Measurements from ENCODE around the gene MCC.

MCC gene

DNA sequence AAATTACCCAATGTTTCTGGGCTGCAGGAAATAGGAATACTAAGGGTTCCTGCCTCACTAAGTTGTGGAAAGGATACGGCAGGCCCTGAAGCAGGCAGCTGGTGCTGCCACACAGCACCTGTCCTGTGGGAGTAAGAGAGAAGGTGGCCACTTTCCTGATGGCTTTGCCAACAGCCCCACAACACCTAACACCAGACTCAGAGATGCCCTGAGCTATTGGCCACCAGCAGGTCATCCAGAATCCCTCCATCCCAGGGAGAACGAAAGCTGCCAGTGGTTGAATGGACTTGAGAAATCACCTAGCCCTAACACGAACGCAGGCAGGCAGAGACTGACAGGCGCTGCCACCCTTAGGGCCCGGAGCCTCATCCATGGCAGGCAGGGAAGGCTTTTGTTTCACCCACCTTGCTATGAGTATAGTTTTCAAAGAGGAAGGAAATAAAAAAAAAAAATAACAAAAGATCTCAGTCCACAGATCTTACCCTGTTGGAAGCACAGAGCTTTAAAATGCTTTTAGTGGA, 429.5 kb downstream of the MCC start:
- DNase-seq (ENCODE audit: low read depth in 2 of 2): no peak

DNA sequence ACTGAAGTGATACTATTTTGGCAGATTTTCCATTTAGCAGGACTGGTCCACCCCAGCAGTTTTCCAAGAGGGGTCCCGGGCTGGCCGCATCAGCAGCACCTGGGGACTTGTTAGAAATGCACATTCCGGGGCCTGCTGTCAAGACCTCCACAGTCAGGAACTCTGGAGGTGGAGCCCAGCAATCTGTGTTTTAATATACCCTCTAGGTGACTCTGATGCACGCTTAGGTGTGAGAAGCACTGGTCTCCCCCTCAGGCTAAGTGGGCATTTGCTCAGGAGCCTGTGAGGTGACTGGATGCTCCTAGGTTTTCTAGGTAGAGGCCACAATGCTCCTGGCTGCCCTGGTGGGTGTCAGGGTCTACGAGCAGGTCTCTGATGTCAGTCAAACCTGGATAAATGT, 430.0 kb downstream of the MCC start:
- no peak for DNase-seq (ENCODE audit: low read depth in 2 of 2)

DNA sequence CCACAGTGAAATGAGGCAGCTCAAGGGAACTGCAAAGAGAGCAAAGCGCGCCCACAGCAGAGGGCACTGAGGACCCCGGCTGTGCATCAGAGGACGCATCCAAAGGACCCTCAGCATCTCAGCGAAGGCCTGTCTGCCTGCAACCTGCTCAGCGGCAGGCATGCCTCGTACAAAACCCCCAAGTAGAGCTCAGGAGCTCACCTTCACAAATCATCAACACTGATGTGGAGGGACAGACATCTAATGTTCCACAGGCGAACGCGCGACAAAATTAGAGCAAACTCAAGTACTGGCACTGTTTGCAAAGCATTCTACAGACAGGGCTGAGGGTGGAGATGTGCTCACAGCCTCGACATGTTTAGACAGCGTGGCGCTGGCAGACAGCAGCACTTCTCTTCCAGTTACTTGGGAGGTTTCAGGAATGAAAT, 430.7 kb downstream of the MCC start:
- DNase-seq (ENCODE audit: low read depth in 2 of 2): no peak

DNA sequence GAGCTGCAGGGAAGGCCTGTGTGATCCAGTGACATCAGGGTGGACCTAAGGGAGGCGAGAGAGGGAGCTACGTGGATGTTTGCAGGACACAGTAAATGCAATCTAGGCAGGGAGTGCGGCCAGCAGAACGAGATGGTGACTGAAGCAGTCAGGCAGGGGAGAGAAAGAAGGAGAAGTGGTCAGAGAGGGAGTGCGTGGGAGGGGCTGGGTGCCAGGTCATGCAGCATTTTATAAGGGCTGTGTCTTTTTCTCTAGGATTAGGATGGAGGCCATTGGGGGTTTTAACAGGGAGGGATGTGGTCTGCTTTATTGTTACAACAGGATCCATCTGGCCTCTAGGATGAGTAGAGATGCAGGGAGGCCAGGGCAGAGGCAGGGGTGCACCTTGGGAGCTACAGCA, 431.3 kb downstream of the MCC start:
- DNase-seq (ENCODE audit: low read depth in 2 of 2): no peak

DNA sequence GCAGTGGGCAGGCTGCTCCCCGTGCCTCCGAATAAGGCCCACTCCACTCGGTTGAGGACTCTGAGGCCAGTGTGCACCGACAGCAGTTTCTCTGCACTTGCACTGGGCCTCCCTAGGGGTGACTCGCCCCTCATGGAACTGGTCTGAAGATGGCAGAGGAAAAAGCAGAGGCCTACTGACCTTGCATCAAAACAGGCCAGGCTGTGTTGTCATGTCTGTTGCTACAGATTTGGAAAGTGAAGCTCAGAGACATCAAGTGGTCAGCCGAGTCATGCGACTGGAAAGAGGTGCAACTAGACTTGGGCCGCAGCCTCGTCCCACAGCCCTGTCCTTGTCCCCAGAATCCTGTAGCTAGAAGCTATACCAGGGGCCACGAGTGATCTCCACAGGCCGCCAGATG, 433.4 kb downstream of the MCC start:
- no peak for DNase-seq (ENCODE audit: low read depth in 2 of 2)

DNA sequence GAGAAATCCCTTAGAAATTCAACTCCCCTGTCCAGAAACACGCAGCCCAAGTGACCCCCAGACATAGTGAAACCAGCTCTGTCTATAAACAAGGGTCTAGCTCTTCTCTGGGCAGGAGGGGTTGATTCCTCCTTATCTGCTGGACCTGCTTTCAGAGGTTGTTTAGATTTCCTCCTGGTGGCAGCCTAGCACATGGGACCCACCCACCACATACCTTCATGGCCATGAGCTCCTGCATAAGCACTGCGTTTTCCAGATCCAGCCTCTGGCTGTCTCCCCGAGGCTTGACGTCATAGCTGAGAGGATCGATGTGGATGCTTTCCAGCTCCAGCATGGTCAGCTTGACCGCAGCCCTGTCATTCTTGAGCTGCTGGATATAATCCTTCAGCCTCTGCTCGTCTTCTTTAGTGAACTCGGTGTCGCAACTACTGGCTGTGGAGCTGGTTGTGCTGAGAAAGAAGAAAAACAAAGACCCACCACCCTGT, 434.7 kb downstream of the MCC start:
- no peak for DNase-seq (ENCODE audit: low read depth in 2 of 2)

DNA sequence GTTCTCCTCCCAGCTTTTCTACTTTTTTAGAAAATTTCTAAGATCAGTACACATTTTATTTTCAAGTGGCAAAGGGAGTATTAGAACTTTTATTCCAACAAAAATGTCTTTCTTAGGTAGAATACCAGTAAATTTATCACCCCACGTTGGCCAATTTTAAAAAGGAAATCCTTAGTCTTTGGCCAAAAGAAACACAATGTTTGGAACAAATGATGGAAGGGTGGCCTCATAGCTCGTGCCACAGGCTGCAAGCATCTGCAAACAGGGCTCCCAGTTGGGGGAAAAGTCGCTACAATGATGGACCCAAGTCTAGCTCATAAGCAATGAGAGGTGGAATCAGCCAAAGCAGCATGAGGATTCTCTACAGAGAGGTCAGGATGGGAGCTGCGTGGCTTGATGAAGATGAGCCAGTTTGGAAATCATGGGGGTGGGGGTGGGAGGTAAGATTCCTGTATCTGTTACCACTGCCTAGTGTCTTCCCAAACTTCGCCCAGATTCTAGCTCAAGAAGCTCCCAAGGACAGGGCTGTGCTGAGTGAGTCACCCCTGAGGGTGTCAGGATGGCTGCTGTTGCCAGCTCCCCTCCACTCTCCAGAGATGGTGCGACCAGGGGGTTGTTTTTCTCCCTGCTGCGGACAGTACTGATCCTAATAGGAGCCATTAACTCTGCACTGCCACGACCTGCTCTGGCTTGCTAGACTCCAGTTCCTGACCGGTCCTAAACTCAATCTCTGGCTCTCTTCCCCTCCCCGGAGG, 436.0 kb downstream of the MCC start:
- no peak for DNase-seq (ENCODE audit: low read depth in 2 of 2)

DNA sequence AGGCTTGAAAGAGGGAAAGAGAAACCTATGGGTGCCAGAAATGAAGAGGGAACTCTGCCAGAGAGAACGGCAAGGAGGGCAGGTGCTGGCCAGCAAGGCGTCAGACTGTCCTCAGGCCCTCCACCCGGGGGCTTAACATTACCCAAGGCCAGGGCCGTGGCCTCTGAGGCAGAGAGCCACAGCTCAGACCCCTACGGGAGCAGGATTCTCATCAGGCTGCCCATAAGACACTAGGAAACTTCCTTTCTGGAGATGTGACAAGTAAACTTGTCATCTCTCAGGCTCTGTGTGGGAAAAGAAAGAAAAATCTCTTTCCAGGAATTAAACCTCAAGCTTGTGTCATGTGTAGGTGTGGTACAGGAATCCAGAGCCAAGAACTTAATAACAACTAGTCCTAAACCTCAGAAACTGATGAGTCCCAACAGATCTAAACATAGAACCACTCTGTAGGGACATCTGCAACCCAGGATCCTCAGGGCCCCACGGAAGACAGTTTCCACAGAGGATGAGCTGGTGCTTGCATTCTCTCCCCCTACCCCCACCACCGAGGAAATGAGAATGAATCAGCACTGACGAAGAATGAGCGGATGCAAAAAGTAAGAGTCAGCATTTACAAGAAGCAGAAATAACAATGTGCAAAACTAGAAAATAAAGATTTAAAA, 437.4 kb downstream of the MCC start:
- no peak for DNase-seq (ENCODE audit: low read depth in 2 of 2)

DNA sequence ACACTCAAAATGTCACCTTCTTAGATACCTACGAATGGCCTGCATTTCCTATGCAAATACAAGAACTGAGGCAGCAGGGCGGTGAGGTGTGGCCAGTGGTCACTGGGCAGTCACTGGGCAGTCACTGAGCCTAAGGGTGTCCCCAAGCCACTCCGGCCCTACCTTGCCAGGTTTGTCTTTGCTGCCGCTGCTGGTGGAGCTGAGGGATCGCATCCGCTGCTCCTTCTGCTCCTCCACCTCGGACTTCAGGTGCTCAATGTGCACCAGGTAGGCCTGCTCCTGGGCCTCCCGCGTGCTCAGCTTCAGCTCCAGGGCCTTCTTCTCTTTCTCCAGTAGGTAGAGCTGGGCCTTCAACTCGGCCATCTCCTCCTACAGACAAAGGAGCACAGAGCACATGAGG, 439.3 kb downstream of the MCC start:
- DNase-seq (ENCODE audit: low read depth in 2 of 2): no peak

DNA sequence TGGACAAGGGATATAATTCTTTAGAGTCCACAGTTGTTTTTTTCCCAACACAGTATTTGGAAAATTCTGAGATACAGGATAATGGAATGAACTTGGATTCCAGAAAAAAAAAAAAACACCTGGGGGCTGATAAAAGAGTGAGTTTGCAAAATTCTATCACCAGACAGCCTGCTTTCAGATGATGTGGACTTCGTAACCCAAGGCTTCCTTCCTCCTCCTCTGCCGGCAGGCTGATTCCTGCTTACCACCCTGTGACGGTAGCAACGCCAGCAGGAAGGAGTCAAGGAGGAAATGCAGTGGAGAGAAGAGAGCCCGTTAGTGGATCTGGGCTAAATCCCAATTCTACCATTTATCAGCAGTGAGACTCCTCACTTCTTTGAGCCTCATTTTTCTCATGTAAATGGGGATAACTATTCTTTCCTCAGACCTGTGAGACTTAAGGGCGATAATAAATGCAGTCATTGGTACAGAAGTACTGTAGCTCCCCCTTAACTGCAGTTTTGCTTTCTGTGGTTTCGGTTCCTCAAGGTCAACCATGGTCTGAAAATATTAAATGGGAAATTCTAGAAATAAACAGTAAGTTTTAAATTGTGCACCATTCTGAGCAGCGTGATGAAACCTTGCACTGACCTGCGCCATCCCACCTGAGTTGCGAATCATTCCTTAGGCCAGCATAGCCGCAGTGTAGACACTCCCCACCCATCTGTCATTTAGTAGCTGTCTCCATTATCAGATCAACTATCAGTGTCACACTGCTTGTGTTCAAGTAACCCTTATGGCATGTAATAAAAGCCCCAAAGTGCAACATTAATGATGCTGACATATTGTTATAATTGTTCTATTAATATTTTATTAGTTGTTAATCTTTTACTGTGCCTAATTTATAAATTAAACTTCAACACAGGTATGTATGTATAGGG, 440.3 kb downstream of the MCC start:
- DNase-seq (ENCODE audit: low read depth in 2 of 2): no peak

DNA sequence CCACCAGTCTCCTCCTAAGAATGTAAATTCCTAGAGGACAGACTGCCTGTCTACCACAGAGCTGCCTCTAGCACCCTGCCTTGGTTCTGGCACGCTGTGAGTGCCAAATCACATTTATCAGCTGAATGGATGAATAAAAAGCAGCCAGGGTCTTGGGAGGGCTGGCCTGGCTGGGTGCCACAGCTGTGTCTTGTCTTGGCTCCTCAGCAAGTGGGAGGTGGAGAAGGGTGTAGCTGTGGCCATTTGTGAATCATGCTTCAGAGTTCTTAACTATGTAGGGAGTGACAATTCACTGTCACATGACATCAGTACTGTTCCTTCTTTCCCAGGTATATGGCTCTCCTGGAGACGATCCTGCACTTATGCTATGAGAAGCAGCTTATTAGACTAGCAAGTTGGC, 441.0 kb downstream of the MCC start:
- DNase-seq (ENCODE audit: low read depth in 2 of 2): no peak

DNA sequence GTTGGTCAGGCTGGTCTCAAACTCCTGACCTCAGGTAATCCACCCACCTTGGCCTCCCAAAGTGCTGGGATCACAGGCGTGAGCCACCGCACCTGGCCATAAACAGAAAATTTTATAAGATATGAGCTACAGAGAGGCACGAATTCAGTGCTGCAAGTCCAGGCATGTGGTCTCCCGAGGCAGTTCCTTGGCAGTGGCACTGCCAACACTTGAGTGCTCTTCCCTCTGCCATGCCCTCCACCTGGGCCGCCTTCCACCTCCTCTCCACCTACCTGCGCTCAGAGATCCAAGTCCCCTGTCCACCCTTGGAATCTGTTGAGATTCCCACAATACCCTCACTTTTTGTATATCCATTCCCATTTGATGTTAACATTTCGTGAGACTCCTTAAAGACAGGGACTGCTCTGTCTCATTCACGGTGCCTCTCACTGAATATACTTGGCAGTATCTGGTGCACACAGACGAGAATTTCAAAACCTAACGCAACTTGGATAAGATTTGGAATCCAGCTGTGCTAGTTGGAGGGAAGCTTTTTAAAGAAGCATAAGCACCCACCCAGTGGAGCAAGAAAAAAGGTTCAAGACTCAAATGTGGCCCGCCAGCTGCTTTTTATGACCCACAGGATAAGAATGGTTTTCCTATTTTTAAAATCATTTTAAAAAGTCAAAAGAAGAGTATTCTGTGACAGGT, 443.3 kb downstream of the MCC start:
- no peak for DNase-seq (ENCODE audit: low read depth in 2 of 2)

DNA sequence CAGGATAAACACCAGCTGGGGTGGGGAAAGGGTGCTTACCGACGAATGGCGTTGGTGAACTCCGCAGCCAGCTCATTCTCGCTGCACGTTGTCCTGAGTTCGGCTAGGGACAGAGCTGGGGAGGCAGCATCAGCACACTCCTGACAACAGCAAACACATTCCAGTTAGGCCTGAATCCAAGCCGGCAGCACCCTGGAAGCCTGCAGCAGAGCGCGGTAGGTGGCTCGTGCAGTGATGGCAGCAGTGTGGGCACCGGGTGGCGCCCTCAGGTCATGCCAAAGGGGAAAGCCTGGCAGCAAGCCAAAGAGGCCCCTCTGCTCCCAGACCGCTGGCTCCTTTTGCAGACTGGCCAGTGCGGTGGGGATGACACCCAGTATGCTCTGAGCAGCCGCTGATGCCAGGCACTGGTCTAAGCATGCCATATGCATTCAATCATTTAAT, 444.7 kb downstream of the MCC start:
- DNase-seq (ENCODE audit: low read depth in 2 of 2): no peak

DNA sequence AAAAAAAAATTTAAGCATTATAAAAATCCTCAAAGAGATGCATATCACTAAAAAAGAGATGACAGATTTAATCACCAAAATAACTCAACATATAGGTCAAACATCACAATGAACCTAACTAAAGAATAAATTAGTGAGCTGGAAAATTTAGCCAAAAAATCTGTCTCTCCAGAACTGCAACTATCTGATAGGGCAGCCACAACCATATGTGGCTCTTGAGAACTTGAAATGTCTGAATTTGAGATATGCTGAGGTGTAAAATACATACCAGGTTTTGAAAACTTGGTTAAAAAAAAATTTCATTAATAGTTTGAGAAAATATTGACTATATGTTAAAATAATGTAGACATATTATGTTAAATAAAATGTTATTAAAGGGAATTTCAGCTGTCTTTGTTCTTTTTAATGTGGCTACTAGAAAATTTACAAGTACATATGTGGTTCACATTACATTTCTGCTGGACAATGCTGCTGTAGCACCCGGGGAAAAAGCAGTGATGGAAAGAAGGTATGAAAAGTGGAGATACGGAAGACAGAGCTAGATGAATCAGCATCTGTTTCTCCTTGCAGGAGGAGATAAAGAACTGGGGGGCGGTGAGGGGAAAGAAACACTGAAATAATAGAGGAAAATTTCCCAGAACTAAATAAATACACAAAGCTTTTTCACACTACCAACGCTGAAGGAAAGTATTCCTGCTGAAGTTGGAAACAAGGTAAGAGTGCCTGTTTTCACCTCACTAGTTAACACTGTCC, 445.6 kb downstream of the MCC start:
- no peak for DNase-seq (ENCODE audit: low read depth in 2 of 2)

DNA sequence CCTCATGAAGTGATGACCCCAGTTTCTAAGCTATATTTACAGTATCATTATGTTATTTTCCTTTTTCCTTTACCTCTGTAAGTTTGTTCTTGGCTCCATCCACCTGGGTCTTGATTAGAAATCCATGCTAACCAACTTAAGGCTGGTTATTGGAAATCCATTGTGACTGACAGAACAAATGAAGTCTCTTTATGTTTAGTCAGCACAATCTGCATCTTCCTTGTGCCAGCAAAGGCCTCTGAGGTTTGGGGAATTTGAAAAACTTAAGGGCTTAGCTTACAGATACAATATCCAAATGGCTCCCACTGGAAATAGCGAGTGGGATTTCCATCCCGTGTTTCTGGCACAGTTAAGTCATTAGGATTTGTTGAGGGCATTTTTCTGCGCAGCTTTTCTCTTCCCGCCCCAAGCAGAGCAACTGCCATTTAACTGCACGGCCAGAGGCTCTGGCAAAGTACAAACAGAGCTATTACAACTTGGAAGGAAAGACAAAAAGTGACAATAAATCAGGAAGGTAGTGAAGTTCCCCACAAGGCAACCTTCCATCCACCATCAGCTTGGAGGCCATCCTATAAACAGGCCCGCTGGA, 447.5 kb downstream of the MCC start:
- no peak for DNase-seq (ENCODE audit: low read depth in 2 of 2)

DNA sequence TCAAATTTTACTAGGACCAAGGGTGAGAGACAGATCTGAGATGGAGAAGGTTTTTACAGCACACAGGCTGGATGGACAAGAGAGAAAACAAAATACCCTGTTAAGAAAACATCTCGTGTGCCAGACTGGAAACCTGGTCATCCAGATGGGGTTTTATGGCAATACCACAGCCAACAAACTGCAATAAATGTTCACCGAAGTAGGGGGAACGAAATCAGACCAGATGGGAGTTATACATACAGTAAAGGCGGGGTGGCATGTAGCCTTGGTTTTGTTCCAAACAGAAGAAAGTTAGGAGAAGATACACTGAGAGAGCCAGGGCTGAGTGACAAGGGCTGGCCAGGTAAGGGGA, 448.3 kb downstream of the MCC start:
- DNase-seq (ENCODE audit: low read depth in 2 of 2): no peak

DNA sequence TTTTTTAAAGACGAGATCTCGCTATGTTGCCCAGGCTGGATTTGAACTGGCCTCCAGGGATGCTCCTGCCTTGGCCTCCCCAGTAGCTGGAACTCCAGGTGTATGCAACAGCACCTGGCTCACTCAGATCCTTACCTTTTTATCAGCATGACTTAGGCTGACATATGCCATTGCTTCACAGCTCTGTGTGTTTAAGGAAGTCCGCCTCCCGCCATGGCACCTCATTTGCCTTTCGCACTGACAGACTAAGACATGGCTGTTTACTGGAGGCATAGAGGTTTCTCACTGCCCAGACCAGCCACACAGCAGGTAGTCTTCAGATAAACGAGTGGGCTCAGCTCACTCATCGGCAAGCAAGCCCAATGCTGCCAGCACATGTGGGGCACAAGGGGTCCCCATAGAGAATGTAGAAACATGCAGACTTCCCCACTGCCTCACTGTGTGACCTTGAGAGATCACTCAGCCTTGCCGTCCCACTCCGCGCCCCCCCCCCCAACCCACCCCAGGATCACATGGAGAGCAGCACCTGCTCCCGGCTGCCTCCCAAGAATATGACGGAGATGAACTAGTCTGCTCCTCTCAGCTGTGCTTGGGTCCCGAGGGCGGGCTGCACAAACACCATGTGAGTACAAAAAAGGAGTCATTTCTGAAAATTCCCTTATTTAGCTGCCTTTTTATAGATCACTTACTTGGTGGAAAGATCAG, 448.9 kb downstream of the MCC start:
- DNase-seq (ENCODE audit: low read depth in 2 of 2): no peak

DNA sequence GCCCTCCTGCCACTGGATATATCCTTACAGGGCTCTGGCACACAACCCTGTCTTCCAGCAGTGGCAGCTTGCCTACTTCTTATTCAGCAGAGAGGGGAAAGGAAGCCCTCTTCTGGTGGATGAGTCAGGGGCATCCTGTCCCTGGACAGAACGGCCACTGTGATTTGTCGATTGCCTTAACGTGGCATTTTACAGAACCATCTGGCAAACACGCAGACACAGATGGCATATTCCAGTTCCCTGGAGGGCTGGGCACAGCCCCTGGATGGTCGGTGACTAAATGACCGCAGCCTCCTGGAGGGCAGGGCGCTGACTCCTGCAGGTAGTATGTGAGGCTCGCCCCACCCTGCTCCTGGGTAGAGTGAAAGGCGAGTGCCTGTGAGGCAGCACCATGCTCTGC, 449.5 kb downstream of the MCC start:
- DNase-seq (ENCODE audit: low read depth in 2 of 2): no peak

DNA sequence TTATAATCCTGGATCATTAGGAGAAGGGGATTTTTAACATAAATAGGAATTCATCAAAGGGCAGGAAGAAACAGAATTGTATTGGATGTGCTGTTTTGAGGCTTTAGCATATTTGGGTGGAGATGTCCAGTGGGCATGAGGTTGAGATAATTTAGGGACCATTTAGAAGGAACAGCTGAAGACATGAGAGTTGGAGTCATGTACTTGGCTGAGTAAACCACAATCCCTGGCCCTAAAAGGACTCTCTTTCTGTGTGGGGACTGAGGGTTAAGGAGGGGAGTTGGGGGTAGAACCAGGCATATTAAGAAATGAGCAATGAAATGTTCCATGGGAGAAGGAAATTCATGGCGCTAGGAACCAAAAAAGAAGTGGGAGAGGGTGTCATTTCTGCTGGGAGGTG, 450.1 kb downstream of the MCC start:
- DNase-seq (ENCODE audit: low read depth in 2 of 2): no peak

DNA sequence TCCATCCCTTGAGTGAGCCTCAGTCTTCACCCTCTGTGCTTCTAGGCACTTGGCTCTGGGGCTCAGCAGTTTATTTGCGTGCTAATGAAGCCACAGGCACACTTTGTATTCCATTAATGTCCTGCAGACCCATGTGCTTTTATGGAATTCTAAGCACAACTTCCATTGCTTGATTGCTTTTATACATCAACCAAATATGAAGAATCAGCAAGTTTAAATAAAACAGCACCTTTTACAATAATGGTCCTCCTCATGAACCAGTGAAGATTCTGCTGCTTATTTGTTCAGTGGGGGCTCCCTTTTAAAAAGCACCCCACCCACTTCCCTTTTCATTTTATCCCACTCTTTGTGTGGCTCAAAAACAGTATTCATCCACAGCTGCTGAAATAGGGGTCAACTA, 451.4 kb downstream of the MCC start:
- no peak for DNase-seq (ENCODE audit: low read depth in 2 of 2)
